Occipital lobe (tissue), 2 donors: ENCODE results near the gene EIF4ENIF1. TPM values are rescaled to one million over a fixed set of nuclear protein-coding genes. Genes with fewer than 3 reads are reported as not detected.
"Not testable (repeated sequence)": the region's sequence is repeated elsewhere in the genome, so short reads cannot be mapped to it uniquely, and the experiment has no call there.

Source experiments
- DNase-seq: peaks from one replicate; lab custom pipeline; 2025; lab: John Stamatoyannopoulos, UW
- total RNA-seq: library from RNA; depleted of rRNA; stranded (reverse); fragments of >200 nt; gene quantifications from one replicate; pipeline ENCODE4 v1.2.3, GENCODE V29; 2014

EIF4ENIF1 gene
- total RNA-seq, 1 donor from 2014 or later, result 19.8 TPM

DNA sequence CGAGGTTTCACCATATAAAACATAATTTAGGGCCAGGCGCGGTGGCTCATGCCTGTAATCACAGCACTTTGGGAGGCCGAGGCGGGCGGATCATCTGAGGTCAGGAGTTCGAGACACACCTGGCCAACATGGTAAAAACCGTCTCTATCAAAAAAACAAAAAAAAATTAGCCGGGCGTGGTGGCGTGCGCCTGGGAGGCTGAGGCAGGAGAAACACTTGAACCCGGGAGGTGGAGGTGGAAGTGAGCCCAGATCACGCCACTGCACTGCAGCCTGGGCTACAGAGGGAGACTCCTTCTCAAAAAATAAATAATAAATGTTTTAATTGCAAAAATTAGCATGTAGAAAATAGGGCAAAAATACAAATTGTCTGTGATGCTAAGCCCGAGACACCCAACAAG, 5.7 kb upstream of the EIF4ENIF1 start:
- no peak for DNase-seq

DNA sequence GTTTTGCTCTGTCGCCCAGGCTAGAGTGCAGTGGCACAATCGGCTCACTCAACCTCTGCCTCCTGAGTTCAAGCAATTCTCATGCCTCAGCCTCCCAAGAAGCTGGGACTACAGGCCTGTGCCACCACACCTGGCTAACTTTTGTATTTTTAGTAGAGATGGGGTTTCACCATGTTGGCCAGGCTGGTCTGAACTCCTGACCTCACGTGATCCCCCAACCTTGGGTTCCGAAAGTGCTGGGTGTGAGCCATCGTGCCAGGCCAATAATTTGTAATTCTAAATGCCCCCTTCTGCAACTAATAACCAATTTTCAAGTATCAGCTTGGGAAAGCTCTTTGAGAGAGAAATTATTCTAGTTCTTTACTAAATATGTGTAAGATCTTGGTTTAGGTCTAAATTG, 3.7 kb upstream of the EIF4ENIF1 start:
- DNase-seq, result not testable (repeated sequence)

- no peak for DNase-seq
Measured at GRCh38 chr22:31492151-31492550, 2.5 kb upstream of the EIF4ENIF1 start.

- no peak for DNase-seq
Measured at GRCh38 chr22:31491218-31491962, 1.7 kb upstream of the EIF4ENIF1 start.

- peak; percentile 40 for DNase-seq
Measured at GRCh38 chr22:31490496-31490925, 869 bp upstream of the EIF4ENIF1 start.

DNA sequence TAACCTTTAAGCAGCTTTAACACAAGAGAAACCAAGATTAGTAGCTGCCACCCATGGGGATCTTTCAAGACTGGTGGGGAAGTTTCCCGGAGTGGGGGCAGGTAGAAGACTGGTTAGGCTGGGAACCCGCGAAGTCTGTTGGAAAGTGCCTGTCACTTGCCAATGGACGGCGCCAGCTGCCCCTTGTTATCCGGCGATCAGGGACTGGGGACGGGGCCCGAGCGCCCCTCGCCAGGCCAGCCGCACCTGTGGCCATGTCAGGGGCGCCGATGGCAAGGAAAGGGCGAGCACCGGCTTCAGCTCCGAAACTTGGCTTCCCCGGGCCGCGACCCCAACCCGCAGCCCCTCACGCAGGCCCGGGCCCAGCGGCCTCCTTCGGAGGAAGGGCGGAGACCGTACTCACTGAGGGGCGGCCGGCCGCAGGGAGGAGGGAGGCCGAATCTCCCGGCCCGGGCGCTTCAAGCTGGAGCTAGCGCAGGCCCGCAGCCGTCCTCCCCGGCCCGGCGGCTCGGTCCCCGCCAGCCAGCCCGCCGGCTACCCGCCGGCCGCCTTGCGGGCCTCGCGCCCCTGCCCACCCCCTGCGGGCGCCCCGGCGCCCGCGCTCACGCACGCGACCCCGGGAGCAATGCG, 539 bp downstream of the EIF4ENIF1 start:
- DNase-seq, result no peak

DNA sequence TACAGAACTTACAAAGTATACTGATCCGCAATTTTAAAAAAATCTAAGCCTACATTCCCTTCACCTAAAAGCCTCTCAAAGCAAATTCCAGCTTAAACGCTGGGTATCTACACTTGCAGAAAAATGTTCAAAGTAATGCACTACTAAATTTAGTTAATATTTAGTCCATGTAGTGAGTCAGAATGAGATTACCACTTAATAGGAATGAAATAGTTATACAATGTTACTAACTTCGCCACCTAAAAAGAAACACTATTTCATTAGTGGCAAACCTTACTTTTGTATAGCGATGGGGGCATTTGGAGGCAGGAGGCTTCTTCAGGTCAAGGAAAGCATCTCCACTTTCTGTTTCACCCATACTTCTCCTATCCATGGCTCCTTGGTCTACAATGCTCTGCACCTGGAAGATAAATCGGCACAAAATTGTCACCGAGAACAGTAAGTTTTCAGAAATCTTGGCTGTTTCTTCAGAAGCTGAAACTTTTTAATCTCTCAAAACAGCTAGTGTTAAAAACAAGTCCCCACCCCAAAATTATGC, 1.2 kb downstream of the EIF4ENIF1 start:
- no peak for DNase-seq

- DNase-seq, result no peak
Measured at GRCh38 chr22:31486951-31487350, 2.7 kb downstream of the EIF4ENIF1 start.

- DNase-seq, result not testable (repeated sequence)
Measured at GRCh38 chr22:31486369-31486768, 3.3 kb downstream of the EIF4ENIF1 start.

DNA sequence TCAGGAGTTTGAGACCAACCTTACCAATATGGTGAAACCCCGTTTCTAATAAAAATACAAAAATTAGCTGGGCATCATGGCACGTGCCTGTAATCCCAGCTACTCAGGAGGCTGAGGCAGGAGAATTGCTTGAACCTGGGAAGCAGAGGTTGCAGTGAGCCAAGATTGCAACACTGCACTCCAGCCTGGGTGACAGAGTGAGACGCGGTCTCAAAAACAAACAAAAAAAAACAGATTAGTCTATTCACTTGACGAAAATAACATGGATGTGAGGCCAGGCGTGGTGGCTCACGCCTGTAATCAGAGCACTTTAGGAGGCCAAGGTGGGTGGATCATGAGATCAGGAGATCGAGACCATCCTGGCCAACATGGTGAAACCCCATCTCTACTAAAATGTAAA, 7.2 kb downstream of the EIF4ENIF1 start:
- DNase-seq, result not testable (repeated sequence)

- DNase-seq, result no peak
Measured at GRCh38 chr22:31481129-31481528, 8.5 kb downstream of the EIF4ENIF1 start.

GRCh38 chr22:31477329-31477728, 12.3 kb downstream of the EIF4ENIF1 start:
- no peak for DNase-seq

DNA sequence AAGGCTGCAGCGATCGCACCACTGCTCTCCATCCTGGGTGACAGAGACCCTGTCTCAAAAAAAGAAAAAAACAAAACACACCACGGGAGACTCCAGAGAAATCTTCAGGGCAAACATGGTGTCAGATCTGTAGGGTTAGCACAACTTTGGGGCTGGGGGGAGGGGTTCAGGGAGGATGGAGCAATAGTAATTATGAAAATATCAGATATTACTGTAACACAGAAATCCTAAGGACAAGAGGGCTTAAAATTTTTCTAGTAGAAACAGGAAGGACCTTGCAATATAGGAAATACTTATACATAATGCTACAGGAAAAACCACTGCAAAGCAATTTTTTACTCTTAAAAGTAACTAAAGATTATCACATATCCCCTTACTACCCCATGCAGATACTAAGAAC, 13.8 kb downstream of the EIF4ENIF1 start:
- no peak for DNase-seq

DNA sequence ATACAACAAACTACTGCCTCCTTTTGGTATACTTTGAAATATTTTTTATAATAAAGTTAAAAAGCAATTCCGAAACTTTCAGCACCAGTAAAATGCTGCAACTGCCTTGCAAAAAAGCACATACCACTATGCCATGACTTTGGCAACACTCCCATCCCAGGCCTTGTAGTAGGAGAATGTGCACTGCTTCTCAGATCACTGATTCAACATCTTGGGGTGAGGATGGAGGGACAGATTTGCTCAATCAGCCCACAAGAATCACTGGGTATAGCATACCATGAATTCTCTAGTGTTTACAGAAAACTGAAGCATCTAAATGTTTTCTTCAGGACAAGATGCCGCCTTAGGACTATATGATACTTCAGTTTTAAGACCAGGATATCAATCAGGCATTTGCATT, 14.9 kb downstream of the EIF4ENIF1 start:
- DNase-seq, result no peak

- DNase-seq, result no peak
Measured at GRCh38 chr22:31465307-31465706, 24.3 kb downstream of the EIF4ENIF1 start.

DNA sequence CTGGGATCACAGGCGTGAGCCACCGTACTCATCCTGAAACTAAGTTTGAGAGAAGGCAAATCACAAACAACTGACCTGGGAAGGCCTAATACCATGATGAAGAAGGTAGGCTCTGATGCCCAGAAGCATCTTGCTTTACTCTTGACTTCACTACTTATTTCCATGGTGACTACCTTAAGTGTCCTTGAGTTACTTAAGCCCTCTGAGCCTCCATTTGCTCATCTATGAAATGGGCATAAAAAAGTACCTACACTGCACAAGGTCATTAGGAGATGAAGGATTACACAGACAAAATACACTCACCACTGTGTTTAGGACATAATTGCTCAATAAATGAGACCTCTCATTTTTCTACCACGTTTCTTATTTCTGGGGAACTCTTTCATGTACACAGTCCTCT, 27.9 kb downstream of the EIF4ENIF1 start:
- no peak for DNase-seq

- DNase-seq, result no peak
Measured at GRCh38 chr22:31451709-31452571, 37.7 kb downstream of the EIF4ENIF1 start.

GRCh38 chr22:31449506-31449905, 40.1 kb downstream of the EIF4ENIF1 start:
- no peak for DNase-seq

- DNase-seq, result no peak
Measured at GRCh38 chr22:31448382-31448781, 41.3 kb downstream of the EIF4ENIF1 start.

GRCh38 chr22:31447337-31447736, 42.3 kb downstream of the EIF4ENIF1 start:
- no peak for DNase-seq

DNA sequence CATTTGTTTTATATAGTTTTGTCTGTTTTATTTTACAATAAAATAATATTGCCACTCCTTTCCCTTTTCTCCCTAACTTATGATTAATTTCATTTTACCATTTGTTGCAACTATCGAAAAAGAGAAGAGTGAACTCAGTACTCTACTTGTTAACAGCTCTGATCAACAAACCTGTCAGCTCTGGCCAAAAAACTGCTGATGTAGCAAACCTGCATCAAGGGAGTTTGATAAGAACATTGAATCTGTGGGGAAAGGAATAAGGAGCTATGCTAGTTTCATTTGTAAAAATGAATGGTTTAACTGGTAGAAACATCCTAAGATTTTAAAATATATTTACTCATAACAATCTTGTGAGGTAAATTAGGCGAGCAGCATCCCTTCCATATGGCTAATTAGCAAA, 42.9 kb downstream of the EIF4ENIF1 start:
- no peak for DNase-seq

GRCh38 chr22:31446208-31446607, 43.4 kb downstream of the EIF4ENIF1 start:
- no peak for DNase-seq
